ENCODE results near the gene DRAP1. TPM values are rescaled to one million over a fixed set of nuclear protein-coding genes. Genes with fewer than 3 reads are reported as not detected.

Gene DRAP1
- total and polyA plus RNA-seq, 11 donors: 76.5 to 180 (median 104) TPM

- WGBS, 4 donors: 2 to 3% (median 2%) methylated on average over 34 to 78 of the region's 78 CpGs
- intact Hi-C loops (cut with DNase I): no loop called here
- Histone ChIP-seq H3K9me3 (no peaks in the 10 kb centered on the region), H3K36me3 (no peaks in the 10 kb centered on the region), H3K4me1 (peaks cover 0 to 31% (median 19%) of the 10 kb centered on the region in 12 donors), H3K4me3 (peak overlapping the region; percentile 41 to 81 (median 61)), H3K27me3 (peaks cover 0 to 15% (median 0%) of the 10 kb centered on the region in 9 donors), H3K27ac (peak overlapping the region in 8 of 12 donors; percentile 20 to 82 (median 65))
- TF ChIP-seq CTCF (IDR thresholded peaks at IDR 0.05): no peak
- TF ChIP-seq POLR2A (IDR thresholded peaks at IDR 0.05): peak in 1 of 2 donors; percentile 29
- DNase-seq (peak; percentile 56 to 83 (median 65)), ATAC-seq (peak in 3 of 4 donors; percentile 63 to 72 (median 72))
These were observed 19.7 kb upstream of the DRAP1 start for GRCh38 chr11:65899356-65900124.

- intact Hi-C loops (cut with DNase I): no loop called here
- Histone ChIP-seq H3K27ac (peak within 1 kb of the TSS in 8 of 12 donors; percentile 20 to 82 (median 65)), H3K4me1 (peaks cover 0 to 27% (median 18%) of the 10 kb centered on the region in 12 donors), H3K9me3 (no peaks in the 10 kb centered on the region), H3K27me3 (peaks cover 0 to 15% (median 0%) of the 10 kb centered on the region in 9 donors), H3K4me3 (peak within 1 kb of the TSS; percentile 41 to 81 (median 61)), H3K36me3 (no peaks in the 10 kb centered on the region)
- TF ChIP-seq CTCF (IDR thresholded peaks at IDR 0.05): peak in 1 of 12 donors; percentile 17
- peak in 1 of 2 donors; percentile 71 for TF ChIP-seq POLR2A (IDR thresholded peaks at IDR 0.05)
- ATAC-seq (peak; percentile 77 to 96 (median 92)), DNase-seq (peak; percentile 86 to 93 (median 89))
- WGBS, 4 donors: 2 to 6% (median 2%) methylated on average over 31 to 80 of the region's 80 CpGs
These were observed 18.9 kb upstream of the DRAP1 start, which contains the start of gene FOSL1 for GRCh38 chr11:65900125-65900898. TSS of gene FOSL1 (minus strand) at chr11:65900388. CDS start at chr11:65900339, 49 bp downstream.

GRCh38 chr11:65900899-65901180 is 18.4 kb upstream of the DRAP1 start:
- Histone ChIP-seq H3K27ac (peak overlapping the region in 6 of 12 donors; percentile 20 to 82 (median 65)), H3K27me3 (peaks cover 0 to 15% (median 0%) of the 10 kb centered on the region in 9 donors), H3K36me3 (no peaks in the 10 kb centered on the region), H3K4me1 (peaks cover 0 to 27% (median 18%) of the 10 kb centered on the region in 12 donors), H3K9me3 (no peaks in the 10 kb centered on the region), H3K4me3 (peak overlapping the region in 11 of 12 donors; percentile 51 to 81 (median 61))
- TF ChIP-seq POLR2A (IDR thresholded peaks at IDR 0.05): no peak
- no peak for TF ChIP-seq CTCF (IDR thresholded peaks at IDR 0.05)
- intact Hi-C loops (cut with DNase I): no loop called here
- no peak for DNase-seq
- no peak for ATAC-seq
- 69 to 80% (median 73%) methylated on average over 11 of the region's 11 CpGs for WGBS, 4 donors

- DNase-seq (peak in 1 of 5 donors; percentile 15), ATAC-seq (no peak)
- intact Hi-C loops (cut with DNase I): no loop called here
These were observed 16.2 kb upstream of the DRAP1 start for GRCh38 chr11:65903068-65903481.

More at GRCh38 chr11:65903068-65903481, 16.2 kb upstream of the DRAP1 start:
- Histone ChIP-seq H3K27ac (no peak overlapping the region), H3K27me3 (peaks cover 0 to 15% (median 0%) of the 10 kb centered on the region in 9 donors), H3K4me3 (no peak overlapping the region), H3K4me1 (peaks cover 0 to 26% (median 18%) of the 10 kb centered on the region in 12 donors), H3K36me3 (no peaks in the 10 kb centered on the region), H3K9me3 (no peaks in the 10 kb centered on the region)
- TF ChIP-seq CTCF (IDR thresholded peaks at IDR 0.05): no peak
- no peak for TF ChIP-seq POLR2A (IDR thresholded peaks at IDR 0.05)
- 28 to 56% (median 32%) methylated on average over 3 to 5 of the region's 5 CpGs for WGBS, 4 donors
